Neural cell (in vitro differentiated cells): ENCODE data around the gene TRAF2.

ENCODE experiments used
- CTCF ChIP-seq: fragments of 450-650 bp; IDR thresholded peaks from 2 replicates; pipeline ENCODE4 v1.5.1; 2014; ENCODE audit warnings: antibody characterized with exemption, mild to moderate bottlenecking, moderate library complexity; ENCODE audit not compliant: poor library complexity, severe bottlenecking
- EP300 ChIP-seq: fragments of 450-650 bp; conservative IDR thresholded peaks from 2 replicates; pipeline ENCODE4 v1.6.1; 2014; ENCODE audit warnings: antibody characterized with exemption, mild to moderate bottlenecking, moderate library complexity; ENCODE audit not compliant: poor library complexity, severe bottlenecking
- MXI1 ChIP-seq: fragments of 450-650 bp; conservative IDR thresholded peaks from 2 replicates; pipeline ENCODE4 v1.6.1; 2014; ENCODE audit warnings: antibody characterized with exemption, mild to moderate bottlenecking; ENCODE audit not compliant: poor library complexity, severe bottlenecking
- POLR2AphosphoS5 ChIP-seq: IDR thresholded peaks from 2 replicates; pipeline ENCODE4 v1.6.1; 2012
- TAF1 ChIP-seq: IDR thresholded peaks from 2 replicates; pipeline ENCODE4 v1.6.1; 2012; ENCODE audit warnings: low read depth

DNA sequence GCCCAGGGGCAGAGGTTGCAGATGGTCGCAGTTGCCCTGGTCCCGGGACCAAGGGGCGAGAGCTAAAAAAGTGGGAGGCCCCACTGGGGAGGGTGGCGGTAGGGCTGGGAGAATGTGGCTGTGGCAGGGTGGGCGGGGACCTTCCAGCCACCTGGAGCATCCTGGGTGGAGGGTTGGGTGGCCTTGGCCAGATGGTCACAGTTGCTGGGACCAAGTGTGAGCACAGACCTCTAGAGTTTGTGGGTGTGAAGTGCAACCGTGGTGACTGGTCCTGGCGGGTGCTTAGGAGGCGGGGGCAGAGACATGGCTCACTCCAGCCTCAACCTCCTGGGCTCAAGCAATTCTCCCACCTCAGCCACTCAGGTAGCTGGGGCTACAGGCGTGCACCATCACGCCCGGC is 5.7 kb upstream of the TRAF2 start:
- no peak for TF ChIP-seq CTCF
- TF ChIP-seq MXI1: no peak
- no peak for TF ChIP-seq EP300
- TF ChIP-seq TAF1: no peak
- no peak for TF ChIP-seq POLR2AphosphoS5
